GM23338 (cell line): ENCODE data around the gene CD19. TPM values are rescaled to one million over a fixed set of nuclear protein-coding genes. Genes with fewer than 3 reads are reported as not detected.
A peak's percentile ranks its signal among the peaks of the same experiment; 100 is the strongest.

Source experiments
- ATAC-seq: fragments of 200-7000 bp; cut with Tn5 transposase; 3 replicates; pipeline ENCODE4 v1.9.1; 2020
- DNase-seq: peaks from one replicate; pipeline ENCODE4 v3.0.0-alpha.2; 2015; ENCODE audit warnings: low spot score
- H2AFZ ChIP-seq: fragments of 200-600 bp; sonication (generic); 2 replicates; pipeline ENCODE4 v1.8.0; 2016; ENCODE audit warnings: antibody characterized with exemption, mild to moderate bottlenecking, moderate library complexity
- H3F3A ChIP-seq: fragments of 200-600 bp; sonication (generic); replicated peaks from 2 replicates; pipeline ENCODE4 v1.8.0; 2017; ENCODE audit warnings: antibody characterized with exemption, mixed run types, low read depth
- H3K27ac ChIP-seq: fragments of 200-600 bp; sonication (generic); 2 replicates; pipeline ENCODE4 v1.6.1; 2016; ENCODE audit warnings: low read depth
- H3K27me3 ChIP-seq: fragments of 200-600 bp; sonication (generic); 2 replicates; pipeline ENCODE4 v1.8.0; 2016; ENCODE audit warnings: mild to moderate bottlenecking, mixed run types, moderate library complexity; ENCODE audit not compliant: insufficient read depth
- H3K36me3 ChIP-seq: fragments of 200-600 bp; sonication (generic); 2 replicates; pipeline ENCODE4 v1.8.0; 2016; ENCODE audit warnings: mild to moderate bottlenecking; ENCODE audit not compliant: insufficient read depth
- H3K4me1 ChIP-seq: fragments of 200-600 bp; sonication (generic); 2 replicates; pipeline ENCODE4 v1.8.0; 2016; ENCODE audit warnings: mild to moderate bottlenecking, moderate library complexity; ENCODE audit not compliant: insufficient read depth
- H3K4me2 ChIP-seq: fragments of 200-600 bp; sonication (generic); 2 replicates; pipeline ENCODE4 v1.7.1; 2017; ENCODE audit warnings: mixed run types
- H3K4me3 ChIP-seq: fragments of 200-600 bp; sonication (generic); 2 replicates; pipeline ENCODE4 v1.6.1; 2016; ENCODE audit warnings: mixed run types
- H3K79me2 ChIP-seq: fragments of 200-600 bp; sonication (generic); replicated peaks from 2 replicates; pipeline ENCODE4 v1.8.0; 2017; ENCODE audit warnings: mild to moderate bottlenecking; ENCODE audit not compliant: insufficient read depth
- H3K9me2 ChIP-seq: fragments of 200-600 bp; sonication (generic); 2 replicates; pipeline ENCODE4 v1.8.0; 2017; ENCODE audit not compliant: insufficient read depth
- H4K20me1 ChIP-seq: fragments of 200-600 bp; sonication (generic); replicated peaks from 2 replicates; pipeline ENCODE4 v1.8.0; 2017; ENCODE audit warnings: mild to moderate bottlenecking; ENCODE audit not compliant: insufficient read depth
- H3K27ac Mint-ChIP-seq: 2 replicates; pipeline ENCODE4 v1.8.0; 2020; ENCODE audit warnings: inconsistent platforms, mild to moderate bottlenecking, moderate library complexity, mixed read lengths
- H3K27me3 Mint-ChIP-seq: 3 replicates; pipeline ENCODE4 v1.8.0; 2022; ENCODE audit warnings: low read depth, mild to moderate bottlenecking, moderate library complexity, mixed read lengths, inconsistent platforms; ENCODE audit not compliant: insufficient read depth, poor library complexity
- H3K36me3 Mint-ChIP-seq: 3 replicates; pipeline ENCODE4 v1.8.0; 2021; ENCODE audit warnings: low read depth, mild to moderate bottlenecking, inconsistent platforms, moderate library complexity, mixed read lengths
- H3K4me1 Mint-ChIP-seq: 3 replicates; pipeline ENCODE4 v1.8.0; 2020; ENCODE audit warnings: mild to moderate bottlenecking, inconsistent platforms, mixed read lengths
- H3K4me3 Mint-ChIP-seq: 3 replicates; pipeline ENCODE4 v1.8.0; 2021; ENCODE audit warnings: moderate library complexity, mild to moderate bottlenecking, inconsistent platforms, mixed read lengths
- H3K9me3 Mint-ChIP-seq: 3 replicates; pipeline ENCODE4 v1.8.0; 2020; ENCODE audit warnings: moderate library complexity, mild to moderate bottlenecking, inconsistent platforms, mixed read lengths
- CREB1 ChIP-seq: fragments of 250-450 bp; sonication (Bioruptor Pico); IDR thresholded peaks from 2 replicates; pipeline ENCODE4 v1.5.0; 2020; ENCODE audit warnings: low read depth, mild to moderate bottlenecking, moderate library complexity
- CTCF ChIP-seq, 2 experiments: fragments of 200-600 bp in 1 of 2; sonication (generic) in 1 of 2; conservative IDR thresholded peaks; 2 replicates each; pipeline versions ENCODE4 v1.5.1 to v1.6.1; 2016 to 2017; ENCODE audit warnings: antibody characterized with exemption in 2 of 2, low read depth in 2 of 2, mild to moderate bottlenecking in 2 of 2, moderate library complexity in 1 of 2
- EZH2 ChIP-seq: fragments of 200-600 bp; sonication (generic); IDR thresholded peaks from one replicate; pipeline ENCODE4 v1.8.0; 2017; ENCODE audit warnings: antibody characterized with exemption, mild to moderate bottlenecking, low read depth; ENCODE audit not compliant: unreplicated experiment
- EZH2phosphoT487 ChIP-seq: fragments of 200-600 bp; sonication (generic); IDR thresholded peaks from one replicate; pipeline ENCODE4 v1.8.1; 2018; ENCODE audit warnings: antibody characterized with exemption; ENCODE audit not compliant: unreplicated experiment
- JUNB ChIP-seq: IDR thresholded peaks from one replicate; pipeline ENCODE4 v1.6.1; 2016; ENCODE audit warnings: antibody characterized with exemption; ENCODE audit not compliant: unreplicated experiment
- NANOG ChIP-seq: IDR thresholded peaks from 2 replicates; pipeline ENCODE4 v1.6.1; 2016; ENCODE audit warnings: antibody characterized with exemption, borderline replicate concordance
- POLR2AphosphoS5 ChIP-seq: IDR thresholded peaks from 2 replicates; pipeline ENCODE4 v1.6.1; 2016; ENCODE audit warnings: antibody characterized with exemption, low read depth
- REST ChIP-seq: IDR thresholded peaks from one replicate; pipeline ENCODE4 v1.6.1; 2018; ENCODE audit warnings: antibody characterized with exemption; ENCODE audit not compliant: unreplicated experiment
- STAT1 ChIP-seq: IDR thresholded peaks from one replicate; pipeline ENCODE4 v1.6.1; 2016; ENCODE audit warnings: antibody characterized with exemption; ENCODE audit not compliant: unreplicated experiment
- ZNF114 ChIP-seq: fragments of 250-450 bp; sonication (Bioruptor Pico); IDR thresholded peaks from 2 replicates; pipeline ENCODE4 v1.5.0; 2020; ENCODE audit warnings: mild to moderate bottlenecking, moderate library complexity
- ZNF331 ChIP-seq: fragments of 250-450 bp; sonication (Bioruptor Pico); IDR thresholded peaks from 2 replicates; pipeline ENCODE4 v1.5.0; 2020; ENCODE audit warnings: low read depth, mild to moderate bottlenecking, moderate library complexity
- ZNF462 ChIP-seq: fragments of 250-450 bp; sonication (Bioruptor Pico); IDR thresholded peaks from 2 replicates; pipeline ENCODE4 v1.5.0; 2020; ENCODE audit warnings: mild to moderate bottlenecking, moderate library complexity
- polyA plus RNA-seq: library from polyadenylated mRNA; unstranded; fragments of >200 nt; fragmentation: Nextera tagmentation; extraction: Ambion mirVana; gene quantifications from 2 replicates; pipeline ENCODE4 v1.2.1, GENCODE V29; 2016
- total RNA-seq: library from RNA; depleted of rRNA; stranded (reverse); fragments of >200 nt; shearing (Covaris generic); gene quantifications from 2 replicates; pipeline ENCODE4 v1.2.3, GENCODE V29; 2014
- TF ChIP-seq, protein P1 (sequence below): IDR thresholded peaks from 2 replicates; pipeline ENCODE4 v1.6.1; 2016; ENCODE audit warnings: antibody characterized with exemption

The CD19 gene
- total and polyA plus RNA-seq, 2 experiments from 2014 or later: 0.83 to 1.9 TPM

GRCh38 chr16:28905229-28905754 is 26.5 kb upstream of the CD19 start:
- no peaks in the 10 kb centered on the region for H3K9me3 Mint-ChIP-seq
- Histone ChIP-seq H3K4me1 (no peaks in the 10 kb centered on the region), H3K4me3 (no peak overlapping the region), H3K4me2 (no peak overlapping the region), H3K9me2 (no peaks in the 10 kb centered on the region), H3K27ac (no peak overlapping the region), H3K27me3 (no peaks in the 10 kb centered on the region), H3F3A (no peaks in the 10 kb centered on the region), H4K20me1 (no peaks in the 10 kb centered on the region), H2AFZ (no peak overlapping the region), H3K36me3 (0 out of 2 replicates have a peak, but pooled peaks cover 6% of the 10 kb centered on the region), H3K79me2 (no peaks in the 10 kb centered on the region)
- ATAC-seq (peak; percentile 18; the same call in 2 of the 3 replicates), DNase-seq (no peak)
- TF ChIP-seq ZNF114 (CRISPR knock-in tag): no peak
- no peak for TF ChIP-seq CREB1 (CRISPR knock-in tag)
- TF ChIP-seq ZNF331 (CRISPR knock-in tag): no peak
- no peak for TF ChIP-seq ZNF462
- no peak for TF ChIP-seq EZH2
- TF ChIP-seq, protein P1, sequence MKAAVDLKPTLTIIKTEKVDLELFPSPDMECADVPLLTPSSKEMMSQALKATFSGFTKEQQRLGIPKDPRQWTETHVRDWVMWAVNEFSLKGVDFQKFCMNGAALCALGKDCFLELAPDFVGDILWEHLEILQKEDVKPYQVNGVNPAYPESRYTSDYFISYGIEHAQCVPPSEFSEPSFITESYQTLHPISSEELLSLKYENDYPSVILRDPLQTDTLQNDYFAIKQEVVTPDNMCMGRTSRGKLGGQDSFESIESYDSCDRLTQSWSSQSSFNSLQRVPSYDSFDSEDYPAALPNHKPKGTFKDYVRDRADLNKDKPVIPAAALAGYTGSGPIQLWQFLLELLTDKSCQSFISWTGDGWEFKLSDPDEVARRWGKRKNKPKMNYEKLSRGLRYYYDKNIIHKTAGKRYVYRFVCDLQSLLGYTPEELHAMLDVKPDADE: no peak
- TF ChIP-seq STAT1: no peak
- no peak for TF ChIP-seq NANOG
- no peak for TF ChIP-seq POLR2AphosphoS5
- TF ChIP-seq JUNB: no peak
- TF ChIP-seq CTCF (conservative IDR thresholded peaks at IDR 0.05; ENCODE audit: low read depth in 2 of 2): no peak
- no peak for TF ChIP-seq REST
- TF ChIP-seq EZH2phosphoT487: no peak
- H3K27me3 Mint-ChIP-seq: peaks cover 6% of the 10 kb centered on the region
- no peak overlapping the region for H3K4me3 Mint-ChIP-seq
- no peaks in the 10 kb centered on the region for H3K4me1 Mint-ChIP-seq
- no peak overlapping the region for H3K27ac Mint-ChIP-seq
- H3K36me3 Mint-ChIP-seq: no peaks in the 10 kb centered on the region
